ENCODE results near the gene WDR45B. TPM values are rescaled to one million over a fixed set of nuclear protein-coding genes. Genes with fewer than 3 reads are reported as not detected.

Gene WDR45B
- total RNA-seq, 1 experiment from 2014 or later = 96.5 TPM

- ATAC-seq = no peak
- H3K4me1 Mint-ChIP-seq = no peaks in the 10 kb centered on the region
- H3K36me3 Mint-ChIP-seq = peaks cover 4% of the 10 kb centered on the region
- ChIA-PET CTCF (no interaction called here), POLR2A (no interaction called here)
- no peak overlapping the region for H3K27ac Mint-ChIP-seq
- no peak overlapping the region for H3K4me3 Mint-ChIP-seq
- H3K9me3 Mint-ChIP-seq = peaks cover 8% of the 10 kb centered on the region
- TF ChIP-seq, protein P1, sequence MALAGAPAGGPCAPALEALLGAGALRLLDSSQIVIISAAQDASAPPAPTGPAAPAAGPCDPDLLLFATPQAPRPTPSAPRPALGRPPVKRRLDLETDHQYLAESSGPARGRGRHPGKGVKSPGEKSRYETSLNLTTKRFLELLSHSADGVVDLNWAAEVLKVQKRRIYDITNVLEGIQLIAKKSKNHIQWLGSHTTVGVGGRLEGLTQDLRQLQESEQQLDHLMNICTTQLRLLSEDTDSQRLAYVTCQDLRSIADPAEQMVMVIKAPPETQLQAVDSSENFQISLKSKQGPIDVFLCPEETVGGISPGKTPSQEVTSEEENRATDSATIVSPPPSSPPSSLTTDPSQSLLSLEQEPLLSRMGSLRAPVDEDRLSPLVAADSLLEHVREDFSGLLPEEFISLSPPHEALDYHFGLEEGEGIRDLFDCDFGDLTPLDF (CRISPR knock-in tag; IDR thresholded peaks at IDR 0.05) = no peak
- TF ChIP-seq, protein P2, sequence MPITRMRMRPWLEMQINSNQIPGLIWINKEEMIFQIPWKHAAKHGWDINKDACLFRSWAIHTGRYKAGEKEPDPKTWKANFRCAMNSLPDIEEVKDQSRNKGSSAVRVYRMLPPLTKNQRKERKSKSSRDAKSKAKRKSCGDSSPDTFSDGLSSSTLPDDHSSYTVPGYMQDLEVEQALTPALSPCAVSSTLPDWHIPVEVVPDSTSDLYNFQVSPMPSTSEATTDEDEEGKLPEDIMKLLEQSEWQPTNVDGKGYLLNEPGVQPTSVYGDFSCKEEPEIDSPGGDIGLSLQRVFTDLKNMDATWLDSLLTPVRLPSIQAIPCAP (CRISPR knock-in tag; IDR thresholded peaks at IDR 0.05) = no peak
- TF ChIP-seq TEAD1 (CRISPR knock-in tag; IDR thresholded peaks at IDR 0.05) = no peak
- H3K27me3 Mint-ChIP-seq (ENCODE audit: low read depth) = peaks cover 38% of the 10 kb centered on the region
- no peak for DNase-seq (ENCODE audit: low spot score)
Observed at GRCh38 chr17:82693168-82693867, 45.1 kb upstream of the WDR45B start.

DNA sequence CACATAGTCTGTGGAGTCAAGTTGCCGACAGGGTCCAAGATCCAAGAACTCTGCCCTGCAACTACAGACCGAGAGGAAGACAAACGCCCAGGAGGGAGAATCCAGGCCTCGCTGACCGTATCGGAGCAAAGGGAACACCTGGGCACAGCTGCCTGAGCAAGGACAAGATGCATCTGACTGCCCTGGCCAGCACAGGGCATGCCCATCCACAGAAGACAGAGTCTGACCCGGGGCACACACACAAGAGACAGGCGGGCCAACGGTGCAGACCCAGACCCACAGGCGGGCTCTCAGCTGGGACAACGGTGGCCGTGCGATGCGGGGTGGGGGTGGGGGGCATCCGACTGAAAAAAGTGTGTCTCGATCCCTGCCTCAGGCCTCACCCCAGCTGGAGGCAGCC is 44.0 kb upstream of the WDR45B start:
- Mint-ChIP-seq H3K9me3 (peaks cover 8% of the 10 kb centered on the region), H3K4me1 (no peaks in the 10 kb centered on the region), H3K27me3 (ENCODE audit: low read depth) (peaks cover 32% of the 10 kb centered on the region), H3K4me3 (no peak overlapping the region), H3K27ac (no peak overlapping the region), H3K36me3 (peaks cover 4% of the 10 kb centered on the region)
- ChIA-PET POLR2A (no interaction called here), CTCF (no interaction called here)
- no peak for DNase-seq (ENCODE audit: low spot score)
- ATAC-seq = no peak
- TF ChIP-seq FOXJ3 (CRISPR knock-in tag; IDR thresholded peaks at IDR 0.05; ENCODE audit: borderline replicate concordance) (no peak), NR2C2 (CRISPR knock-in tag; IDR thresholded peaks at IDR 0.05) (no peak), ZNF121 (CRISPR knock-in tag; IDR thresholded peaks at IDR 0.05) (peak; percentile 6; the same call in 1 of the 2 replicates), TEAD4 (CRISPR knock-in tag; IDR thresholded peaks at IDR 0.05) (no peak)
- TF ChIP-seq, protein P3, sequence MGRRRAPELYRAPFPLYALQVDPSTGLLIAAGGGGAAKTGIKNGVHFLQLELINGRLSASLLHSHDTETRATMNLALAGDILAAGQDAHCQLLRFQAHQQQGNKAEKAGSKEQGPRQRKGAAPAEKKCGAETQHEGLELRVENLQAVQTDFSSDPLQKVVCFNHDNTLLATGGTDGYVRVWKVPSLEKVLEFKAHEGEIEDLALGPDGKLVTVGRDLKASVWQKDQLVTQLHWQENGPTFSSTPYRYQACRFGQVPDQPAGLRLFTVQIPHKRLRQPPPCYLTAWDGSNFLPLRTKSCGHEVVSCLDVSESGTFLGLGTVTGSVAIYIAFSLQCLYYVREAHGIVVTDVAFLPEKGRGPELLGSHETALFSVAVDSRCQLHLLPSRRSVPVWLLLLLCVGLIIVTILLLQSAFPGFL (CRISPR knock-in tag; IDR thresholded peaks at IDR 0.05; ENCODE audit: borderline replicate concordance) = no peak

DNA sequence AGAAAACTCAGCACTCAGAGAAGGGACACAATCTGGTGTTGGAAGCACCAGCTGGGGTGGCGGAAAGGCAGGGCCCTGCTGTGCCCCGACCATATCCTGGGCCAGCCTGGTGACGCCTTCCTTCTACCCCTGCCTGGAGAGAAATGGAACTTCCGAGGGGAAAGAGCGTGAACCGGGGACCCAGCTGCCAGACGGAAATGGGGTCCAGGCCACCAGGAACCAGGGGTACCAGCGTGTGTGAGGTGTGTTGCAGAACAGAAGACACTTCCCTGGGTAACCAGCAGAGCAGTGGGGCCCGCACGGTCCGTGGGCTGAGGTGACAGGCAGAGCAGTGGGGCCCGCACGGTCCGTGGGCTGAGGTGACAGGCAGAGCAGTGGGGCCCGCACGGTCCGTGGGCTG is 43.5 kb upstream of the WDR45B start:
- H3K4me3 Mint-ChIP-seq = no peak overlapping the region
- no peak for ATAC-seq
- H3K9me3 Mint-ChIP-seq = peaks cover 8% of the 10 kb centered on the region
- H3K27ac Mint-ChIP-seq = no peak overlapping the region
- no peak for DNase-seq (ENCODE audit: low spot score)
- no peaks in the 10 kb centered on the region for H3K4me1 Mint-ChIP-seq
- ChIA-PET CTCF (no interaction called here), POLR2A (no interaction called here)
- H3K36me3 Mint-ChIP-seq = peaks cover 4% of the 10 kb centered on the region
- peaks cover 26% of the 10 kb centered on the region for H3K27me3 Mint-ChIP-seq (ENCODE audit: low read depth)
- TF ChIP-seq TEAD1 (CRISPR knock-in tag; IDR thresholded peaks at IDR 0.05) (no peak), GRHL2 (CRISPR knock-in tag; IDR thresholded peaks at IDR 0.05; ENCODE audit: insufficient replicate concordance, severe bottlenecking) (no peak), ZNF121 (CRISPR knock-in tag; IDR thresholded peaks at IDR 0.05) (no peak), NFE2L1 (CRISPR knock-in tag; IDR thresholded peaks at IDR 0.05) (no peak), CBFB (CRISPR knock-in tag; IDR thresholded peaks at IDR 0.05; ENCODE audit: low read depth) (no peak), ZNF512 (CRISPR knock-in tag; IDR thresholded peaks at IDR 0.05; ENCODE audit: borderline replicate concordance) (no peak), SMAD4 (CRISPR knock-in tag; IDR thresholded peaks at IDR 0.05) (no peak), FOXJ3 (CRISPR knock-in tag; IDR thresholded peaks at IDR 0.05; ENCODE audit: borderline replicate concordance) (no peak), EMX1 (CRISPR knock-in tag; IDR thresholded peaks at IDR 0.05) (no peak), NR1H2 (CRISPR knock-in tag; IDR thresholded peaks at IDR 0.05) (no peak)
- TF ChIP-seq, protein P1 (CRISPR knock-in tag; IDR thresholded peaks at IDR 0.05) = no peak
- TF ChIP-seq, protein P4, sequence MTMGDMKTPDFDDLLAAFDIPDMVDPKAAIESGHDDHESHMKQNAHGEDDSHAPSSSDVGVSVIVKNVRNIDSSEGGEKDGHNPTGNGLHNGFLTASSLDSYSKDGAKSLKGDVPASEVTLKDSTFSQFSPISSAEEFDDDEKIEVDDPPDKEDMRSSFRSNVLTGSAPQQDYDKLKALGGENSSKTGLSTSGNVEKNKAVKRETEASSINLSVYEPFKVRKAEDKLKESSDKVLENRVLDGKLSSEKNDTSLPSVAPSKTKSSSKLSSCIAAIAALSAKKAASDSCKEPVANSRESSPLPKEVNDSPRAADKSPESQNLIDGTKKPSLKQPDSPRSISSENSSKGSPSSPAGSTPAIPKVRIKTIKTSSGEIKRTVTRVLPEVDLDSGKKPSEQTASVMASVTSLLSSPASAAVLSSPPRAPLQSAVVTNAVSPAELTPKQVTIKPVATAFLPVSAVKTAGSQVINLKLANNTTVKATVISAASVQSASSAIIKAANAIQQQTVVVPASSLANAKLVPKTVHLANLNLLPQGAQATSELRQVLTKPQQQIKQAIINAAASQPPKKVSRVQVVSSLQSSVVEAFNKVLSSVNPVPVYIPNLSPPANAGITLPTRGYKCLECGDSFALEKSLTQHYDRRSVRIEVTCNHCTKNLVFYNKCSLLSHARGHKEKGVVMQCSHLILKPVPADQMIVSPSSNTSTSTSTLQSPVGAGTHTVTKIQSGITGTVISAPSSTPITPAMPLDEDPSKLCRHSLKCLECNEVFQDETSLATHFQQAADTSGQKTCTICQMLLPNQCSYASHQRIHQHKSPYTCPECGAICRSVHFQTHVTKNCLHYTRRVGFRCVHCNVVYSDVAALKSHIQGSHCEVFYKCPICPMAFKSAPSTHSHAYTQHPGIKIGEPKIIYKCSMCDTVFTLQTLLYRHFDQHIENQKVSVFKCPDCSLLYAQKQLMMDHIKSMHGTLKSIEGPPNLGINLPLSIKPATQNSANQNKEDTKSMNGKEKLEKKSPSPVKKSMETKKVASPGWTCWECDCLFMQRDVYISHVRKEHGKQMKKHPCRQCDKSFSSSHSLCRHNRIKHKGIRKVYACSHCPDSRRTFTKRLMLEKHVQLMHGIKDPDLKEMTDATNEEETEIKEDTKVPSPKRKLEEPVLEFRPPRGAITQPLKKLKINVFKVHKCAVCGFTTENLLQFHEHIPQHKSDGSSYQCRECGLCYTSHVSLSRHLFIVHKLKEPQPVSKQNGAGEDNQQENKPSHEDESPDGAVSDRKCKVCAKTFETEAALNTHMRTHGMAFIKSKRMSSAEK (CRISPR knock-in tag; IDR thresholded peaks at IDR 0.05; ENCODE audit: borderline replicate concordance) = no peak
- TF ChIP-seq, protein P5, sequence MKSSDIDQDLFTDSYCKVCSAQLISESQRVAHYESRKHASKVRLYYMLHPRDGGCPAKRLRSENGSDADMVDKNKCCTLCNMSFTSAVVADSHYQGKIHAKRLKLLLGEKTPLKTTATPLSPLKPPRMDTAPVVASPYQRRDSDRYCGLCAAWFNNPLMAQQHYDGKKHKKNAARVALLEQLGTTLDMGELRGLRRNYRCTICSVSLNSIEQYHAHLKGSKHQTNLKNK (CRISPR knock-in tag; IDR thresholded peaks at IDR 0.05) = no peak
- TF ChIP-seq, protein P2 (CRISPR knock-in tag; IDR thresholded peaks at IDR 0.05) = no peak
